GM23338 (cell line): ENCODE data around the gene JMY. TPM values are rescaled to one million over a fixed set of nuclear protein-coding genes. Genes with fewer than 3 reads are reported as not detected.

Experiments
- ATAC-seq: fragments of 200-7000 bp; cut with Tn5 transposase; 3 replicates; pipeline ENCODE4 v1.9.1; 2020
- DNase-seq: peaks from one replicate; pipeline ENCODE4 v3.0.0-alpha.2; 2015; ENCODE audit warnings: low spot score
- H2AFZ ChIP-seq: fragments of 200-600 bp; sonication (generic); 2 replicates; pipeline ENCODE4 v1.8.0; 2016; ENCODE audit warnings: antibody characterized with exemption, mild to moderate bottlenecking, moderate library complexity
- H3F3A ChIP-seq: fragments of 200-600 bp; sonication (generic); replicated peaks from 2 replicates; pipeline ENCODE4 v1.8.0; 2017; ENCODE audit warnings: antibody characterized with exemption, mixed run types, low read depth
- H3K27ac ChIP-seq: fragments of 200-600 bp; sonication (generic); 2 replicates; pipeline ENCODE4 v1.6.1; 2016; ENCODE audit warnings: low read depth
- H3K27me3 ChIP-seq: fragments of 200-600 bp; sonication (generic); 2 replicates; pipeline ENCODE4 v1.8.0; 2016; ENCODE audit warnings: mild to moderate bottlenecking, mixed run types, moderate library complexity; ENCODE audit not compliant: insufficient read depth
- H3K36me3 ChIP-seq: fragments of 200-600 bp; sonication (generic); 2 replicates; pipeline ENCODE4 v1.8.0; 2016; ENCODE audit warnings: mild to moderate bottlenecking; ENCODE audit not compliant: insufficient read depth
- H3K4me1 ChIP-seq: fragments of 200-600 bp; sonication (generic); 2 replicates; pipeline ENCODE4 v1.8.0; 2016; ENCODE audit warnings: mild to moderate bottlenecking, moderate library complexity; ENCODE audit not compliant: insufficient read depth
- H3K4me2 ChIP-seq: fragments of 200-600 bp; sonication (generic); 2 replicates; pipeline ENCODE4 v1.7.1; 2017; ENCODE audit warnings: mixed run types
- H3K4me3 ChIP-seq: fragments of 200-600 bp; sonication (generic); 2 replicates; pipeline ENCODE4 v1.6.1; 2016; ENCODE audit warnings: mixed run types
- H3K79me2 ChIP-seq: fragments of 200-600 bp; sonication (generic); replicated peaks from 2 replicates; pipeline ENCODE4 v1.8.0; 2017; ENCODE audit warnings: mild to moderate bottlenecking; ENCODE audit not compliant: insufficient read depth
- H3K9me2 ChIP-seq: fragments of 200-600 bp; sonication (generic); 2 replicates; pipeline ENCODE4 v1.8.0; 2017; ENCODE audit not compliant: insufficient read depth
- H4K20me1 ChIP-seq: fragments of 200-600 bp; sonication (generic); replicated peaks from 2 replicates; pipeline ENCODE4 v1.8.0; 2017; ENCODE audit warnings: mild to moderate bottlenecking; ENCODE audit not compliant: insufficient read depth
- H3K27ac Mint-ChIP-seq: 2 replicates; pipeline ENCODE4 v1.8.0; 2020; ENCODE audit warnings: inconsistent platforms, mild to moderate bottlenecking, moderate library complexity, mixed read lengths
- H3K27me3 Mint-ChIP-seq: 3 replicates; pipeline ENCODE4 v1.8.0; 2022; ENCODE audit warnings: low read depth, mild to moderate bottlenecking, moderate library complexity, mixed read lengths, inconsistent platforms; ENCODE audit not compliant: insufficient read depth, poor library complexity
- H3K36me3 Mint-ChIP-seq: 3 replicates; pipeline ENCODE4 v1.8.0; 2021; ENCODE audit warnings: low read depth, mild to moderate bottlenecking, inconsistent platforms, moderate library complexity, mixed read lengths
- H3K4me1 Mint-ChIP-seq: 3 replicates; pipeline ENCODE4 v1.8.0; 2020; ENCODE audit warnings: mild to moderate bottlenecking, inconsistent platforms, mixed read lengths
- H3K4me3 Mint-ChIP-seq: 3 replicates; pipeline ENCODE4 v1.8.0; 2021; ENCODE audit warnings: moderate library complexity, mild to moderate bottlenecking, inconsistent platforms, mixed read lengths
- H3K9me3 Mint-ChIP-seq: 3 replicates; pipeline ENCODE4 v1.8.0; 2020; ENCODE audit warnings: moderate library complexity, mild to moderate bottlenecking, inconsistent platforms, mixed read lengths
- CREB1 ChIP-seq: fragments of 250-450 bp; sonication (Bioruptor Pico); IDR thresholded peaks from 2 replicates; pipeline ENCODE4 v1.5.0; 2020; ENCODE audit warnings: low read depth, mild to moderate bottlenecking, moderate library complexity
- CTCF ChIP-seq, 2 experiments: fragments of 200-600 bp in 1 of 2; sonication (generic) in 1 of 2; conservative IDR thresholded peaks; 2 replicates each; pipeline versions ENCODE4 v1.5.1 to v1.6.1; 2016 to 2017; ENCODE audit warnings: antibody characterized with exemption in 2 of 2, low read depth in 2 of 2, mild to moderate bottlenecking in 2 of 2, moderate library complexity in 1 of 2
- ETS1 ChIP-seq: IDR thresholded peaks from 2 replicates; pipeline ENCODE4 v1.6.1; 2016; ENCODE audit warnings: antibody characterized with exemption
- EZH2phosphoT487 ChIP-seq: fragments of 200-600 bp; sonication (generic); IDR thresholded peaks from one replicate; pipeline ENCODE4 v1.8.1; 2018; ENCODE audit warnings: antibody characterized with exemption; ENCODE audit not compliant: unreplicated experiment
- JUNB ChIP-seq: IDR thresholded peaks from one replicate; pipeline ENCODE4 v1.6.1; 2016; ENCODE audit warnings: antibody characterized with exemption; ENCODE audit not compliant: unreplicated experiment
- STAT1 ChIP-seq: IDR thresholded peaks from one replicate; pipeline ENCODE4 v1.6.1; 2016; ENCODE audit warnings: antibody characterized with exemption; ENCODE audit not compliant: unreplicated experiment
- ZNF114 ChIP-seq: fragments of 250-450 bp; sonication (Bioruptor Pico); IDR thresholded peaks from 2 replicates; pipeline ENCODE4 v1.5.0; 2020; ENCODE audit warnings: mild to moderate bottlenecking, moderate library complexity
- polyA plus RNA-seq: library from polyadenylated mRNA; unstranded; fragments of >200 nt; fragmentation: Nextera tagmentation; extraction: Ambion mirVana; gene quantifications from 2 replicates; pipeline ENCODE4 v1.2.1, GENCODE V29; 2016
- total RNA-seq: library from RNA; depleted of rRNA; stranded (reverse); fragments of >200 nt; shearing (Covaris generic); gene quantifications from 2 replicates; pipeline ENCODE4 v1.2.3, GENCODE V29; 2014

The JMY gene
- total and polyA plus RNA-seq, 2 experiments from 2014 or later = 6.2 to 18.4 TPM

GRCh38 chr5:79235261-79235633 lies 684 bp upstream of the JMY start:
- 0 out of 2 replicates have a peak overlapping the region, but pooled peaks have one; percentile 43 for H3K27ac ChIP-seq
- Mint-ChIP-seq H3K36me3 (peaks cover 3% of the 10 kb centered on the region; the same call in 2 of the 3 replicates), H3K27ac (peak overlapping the region; percentile 93), H3K4me3 (peak overlapping the region; percentile 91), H3K4me1 (peaks cover 4% of the 10 kb centered on the region; the same call in 1 of the 3 replicates), H3K9me3 (no peaks in the 10 kb centered on the region), H3K27me3 (peaks cover 8% of the 10 kb centered on the region)
- H3K27me3 ChIP-seq = peaks cover 14% of the 10 kb centered on the region; the same call in 1 of the 2 replicates
- no peaks in the 10 kb centered on the region for H3K9me2 ChIP-seq
- ATAC-seq (no peak), DNase-seq (no peak)
- peaks cover 30% of the 10 kb centered on the region for H3K79me2 ChIP-seq
- no peak for TF ChIP-seq EZH2phosphoT487
- no peak for TF ChIP-seq STAT1
- TF ChIP-seq CTCF (conservative IDR thresholded peaks at IDR 0.05; ENCODE audit: low read depth in 2 of 2) = no peak
- peak overlapping the region; percentile 97 for H3K4me2 ChIP-seq
- H3K4me3 ChIP-seq = peak overlapping the region; percentile 82
- H3F3A ChIP-seq = no peaks in the 10 kb centered on the region
- no peaks in the 10 kb centered on the region for H3K36me3 ChIP-seq
- no peaks in the 10 kb centered on the region; the same call in 1 of the 2 replicates for H4K20me1 ChIP-seq
- H2AFZ ChIP-seq = peak overlapping the region; percentile 11
- peaks cover 11% of the 10 kb centered on the region; the same call in 1 of the 2 replicates for H3K4me1 ChIP-seq

GRCh38 chr5:79236362-79236969 lies 535 bp downstream of the JMY start:
- H3K4me3 ChIP-seq = peak overlapping the region; percentile 82
- peaks cover 42% of the 10 kb centered on the region for H3K79me2 ChIP-seq
- H3K27me3 ChIP-seq = peaks cover 14% of the 10 kb centered on the region; the same call in 1 of the 2 replicates
- Mint-ChIP-seq H3K27ac (no peak overlapping the region; the same call in 1 of the 2 replicates), H3K9me3 (no peaks in the 10 kb centered on the region), H3K27me3 (peaks cover 8% of the 10 kb centered on the region), H3K4me3 (peak overlapping the region; percentile 91), H3K36me3 (peaks cover 3% of the 10 kb centered on the region; the same call in 2 of the 3 replicates), H3K4me1 (peaks cover 8% of the 10 kb centered on the region; the same call in 2 of the 3 replicates)
- TF ChIP-seq CREB1 (CRISPR knock-in tag) = no peak
- peak overlapping the region; percentile 97 for H3K4me2 ChIP-seq
- no peaks in the 10 kb centered on the region for H3K9me2 ChIP-seq
- peak; percentile 43 for ATAC-seq
- DNase-seq = peak; percentile 70
- no peaks in the 10 kb centered on the region for H3F3A ChIP-seq
- H4K20me1 ChIP-seq = no peaks in the 10 kb centered on the region; the same call in 1 of the 2 replicates
- peak overlapping the region; percentile 85 for H2AFZ ChIP-seq
- H3K4me1 ChIP-seq = peaks cover 15% of the 10 kb centered on the region; the same call in 1 of the 2 replicates
- H3K27ac ChIP-seq = peak overlapping the region; percentile 69; the same call in 1 of the 2 replicates
- H3K36me3 ChIP-seq = no peaks in the 10 kb centered on the region

- ATAC-seq (peak; percentile 53), DNase-seq (peak; percentile 60)
- Histone ChIP-seq H3K36me3 (no peaks in the 10 kb centered on the region), H3K4me1 (peaks cover 22% of the 10 kb centered on the region; the same call in 1 of the 2 replicates), H3F3A (no peaks in the 10 kb centered on the region), H3K9me2 (no peaks in the 10 kb centered on the region), H3K4me2 (peak overlapping the region; percentile 97), H2AFZ (peak overlapping the region; percentile 85), H4K20me1 (no peaks in the 10 kb centered on the region; the same call in 1 of the 2 replicates), H3K79me2 (peaks cover 49% of the 10 kb centered on the region), H3K27me3 (peaks cover 14% of the 10 kb centered on the region; the same call in 1 of the 2 replicates), H3K27ac (no peak overlapping the region), H3K4me3 (peak overlapping the region; percentile 82)
- no peaks in the 10 kb centered on the region for H3K9me3 Mint-ChIP-seq
- H3K4me3 Mint-ChIP-seq = peak overlapping the region; percentile 91
- peak overlapping the region; percentile 86 for H3K27ac Mint-ChIP-seq
- H3K36me3 Mint-ChIP-seq = peaks cover 3% of the 10 kb centered on the region; the same call in 2 of the 3 replicates
- H3K27me3 Mint-ChIP-seq = peaks cover 8% of the 10 kb centered on the region
- peaks cover 14% of the 10 kb centered on the region for H3K4me1 Mint-ChIP-seq
- TF ChIP-seq ZNF114 (no peak), STAT1 (no peak), ETS1 (no peak), JUNB (no peak), EZH2phosphoT487 (no peak)
These were observed 1.2 kb downstream of the JMY start for GRCh38 chr5:79236970-79237739.
